Neural progenitor cell (in vitro differentiated cells): Measurements from ENCODE around the gene MCUR1.

Experiments used
- EZH2 ChIP-seq: fragments of 200-600 bp; sonication (generic); IDR thresholded peaks from 2 replicates; pipeline ENCODE4 v1.6.1; 2017; ENCODE audit warnings: antibody characterized with exemption, mild to moderate bottlenecking, moderate library complexity
- EZH2phosphoT487 ChIP-seq: fragments of 200-600 bp; sonication (generic); IDR thresholded peaks from 2 replicates; pipeline ENCODE4 v1.6.1; 2017; ENCODE audit warnings: antibody characterized with exemption
- TF ChIP-seq, protein P1 (sequence below): fragments of 200-600 bp; sonication (generic); IDR thresholded peaks from 2 replicates; pipeline ENCODE4 v1.5.1; 2017; ENCODE audit warnings: antibody characterized with exemption, mild to moderate bottlenecking

DNA sequence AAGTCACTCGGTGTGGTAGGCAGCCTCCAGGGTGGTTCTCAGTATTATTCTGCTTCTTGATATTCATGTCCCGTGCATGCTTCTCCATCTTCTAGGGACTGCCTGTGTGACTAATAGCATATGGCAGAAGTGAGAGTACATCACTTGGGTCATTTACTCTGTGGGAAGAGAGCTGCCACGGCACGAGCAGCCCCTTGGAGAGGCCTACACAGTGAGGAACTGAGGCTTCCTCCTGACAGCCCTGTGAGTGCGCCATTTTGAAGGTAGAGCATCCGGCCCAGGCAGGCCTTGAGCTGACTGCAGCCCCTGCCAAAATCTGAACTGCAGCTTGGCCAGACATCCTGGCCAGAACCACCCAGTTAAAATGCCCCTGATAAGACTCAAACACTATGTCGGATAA lies 17.3 kb upstream of the MCUR1 start:
- TF ChIP-seq, protein P1, sequence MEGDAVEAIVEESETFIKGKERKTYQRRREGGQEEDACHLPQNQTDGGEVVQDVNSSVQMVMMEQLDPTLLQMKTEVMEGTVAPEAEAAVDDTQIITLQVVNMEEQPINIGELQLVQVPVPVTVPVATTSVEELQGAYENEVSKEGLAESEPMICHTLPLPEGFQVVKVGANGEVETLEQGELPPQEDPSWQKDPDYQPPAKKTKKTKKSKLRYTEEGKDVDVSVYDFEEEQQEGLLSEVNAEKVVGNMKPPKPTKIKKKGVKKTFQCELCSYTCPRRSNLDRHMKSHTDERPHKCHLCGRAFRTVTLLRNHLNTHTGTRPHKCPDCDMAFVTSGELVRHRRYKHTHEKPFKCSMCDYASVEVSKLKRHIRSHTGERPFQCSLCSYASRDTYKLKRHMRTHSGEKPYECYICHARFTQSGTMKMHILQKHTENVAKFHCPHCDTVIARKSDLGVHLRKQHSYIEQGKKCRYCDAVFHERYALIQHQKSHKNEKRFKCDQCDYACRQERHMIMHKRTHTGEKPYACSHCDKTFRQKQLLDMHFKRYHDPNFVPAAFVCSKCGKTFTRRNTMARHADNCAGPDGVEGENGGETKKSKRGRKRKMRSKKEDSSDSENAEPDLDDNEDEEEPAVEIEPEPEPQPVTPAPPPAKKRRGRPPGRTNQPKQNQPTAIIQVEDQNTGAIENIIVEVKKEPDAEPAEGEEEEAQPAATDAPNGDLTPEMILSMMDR = no peak
- TF ChIP-seq EZH2phosphoT487 (no peak), EZH2 (no peak)
